Measurements from ENCODE around the gene ATP6V0E1.

ATP6V0E1 gene

GRCh38 chr5:172969921-172970320 lies 13.7 kb upstream of the ATP6V0E1 start:
- H3K79me2 ChIP-seq (ENCODE audit: control insufficient read depth, insufficient read depth, low read length, poor library complexity): no peaks in the 10 kb centered on the region
- H3K4ac ChIP-seq (ENCODE audit: low read depth, low read length): no peak overlapping the region
- H2BK5ac ChIP-seq (ENCODE audit: low read depth, low read length, poor library complexity): no peak overlapping the region
- no peaks in the 10 kb centered on the region for H3K79me1 ChIP-seq (ENCODE audit: low read length)
- no peak overlapping the region for H3K4me3 ChIP-seq (ENCODE audit: low read depth, low read length)
- no peaks in the 10 kb centered on the region for H3K27me3 ChIP-seq (ENCODE audit: insufficient read depth, low read length)
- H2BK12ac ChIP-seq (ENCODE audit: low read length): no peak overlapping the region
- no peak overlapping the region for H3K14ac ChIP-seq (ENCODE audit: low read length)
- no peak overlapping the region for H3K4me2 ChIP-seq (ENCODE audit: low read length)
- no peak overlapping the region for H2BK120ac ChIP-seq (ENCODE audit: insufficient read depth, low read length, poor library complexity)
- WGBS (ENCODE audit: extremely low coverage, insufficient coverage, insufficient read length): no CpG with 5 or more reads among the region's 2 CpGs
- no peak overlapping the region for H4K8ac ChIP-seq (ENCODE audit: low read depth, low read length)
- H3K18ac ChIP-seq (ENCODE audit: low read length): no peak overlapping the region
- H3K9ac ChIP-seq (ENCODE audit: low read length): no peak overlapping the region
- H2AK5ac ChIP-seq (ENCODE audit: low read length): no peak overlapping the region
- H4K12ac ChIP-seq (ENCODE audit: low read depth, low read length): no peak overlapping the region
- H3K9me3 ChIP-seq (ENCODE audit: insufficient read depth, low read depth, low read length): no peaks in the 10 kb centered on the region
- DNase-seq: no peak
- H3K4me1 ChIP-seq (ENCODE audit: control insufficient read depth in 1 of 2, insufficient read depth in 2 of 2, low read length in 2 of 2): no peaks in the 10 kb centered on the region
- no peak overlapping the region for H3K27ac ChIP-seq (ENCODE audit: low read depth, low read length)
- no peak overlapping the region for H2AFZ ChIP-seq (ENCODE audit: insufficient read depth, low read length, poor library complexity)
- no peak overlapping the region for H3K23ac ChIP-seq (ENCODE audit: low read length)
- H4K91ac ChIP-seq (ENCODE audit: low read depth, low read length): no peak overlapping the region
- peaks cover 6 to 14% of the 10 kb centered on the region in 2 experiments for H3K36me3 ChIP-seq (ENCODE audit: control insufficient read depth in 1 of 2, insufficient read depth in 2 of 2, low read length in 2 of 2)

GRCh38 chr5:172971482-172971881 lies 12.1 kb upstream of the ATP6V0E1 start:
- Histone ChIP-seq H3K4me3 (ENCODE audit: low read depth, low read length) (no peak overlapping the region), H4K91ac (ENCODE audit: low read depth, low read length) (no peak overlapping the region), H2BK12ac (ENCODE audit: low read length) (no peak overlapping the region), H2AFZ (ENCODE audit: insufficient read depth, low read length, poor library complexity) (no peak overlapping the region), H3K36me3 (ENCODE audit: control insufficient read depth in 1 of 2, insufficient read depth in 2 of 2, low read length in 2 of 2) (peaks cover 6 to 13% of the 10 kb centered on the region in 2 experiments), H3K79me1 (ENCODE audit: low read length) (no peaks in the 10 kb centered on the region), H3K9ac (ENCODE audit: low read length) (no peak overlapping the region), H3K4me2 (ENCODE audit: low read length) (no peak overlapping the region), H3K27ac (ENCODE audit: low read depth, low read length) (no peak overlapping the region), H3K9me3 (ENCODE audit: insufficient read depth, low read depth, low read length) (no peaks in the 10 kb centered on the region), H3K4ac (ENCODE audit: low read depth, low read length) (no peak overlapping the region), H4K8ac (ENCODE audit: low read depth, low read length) (no peak overlapping the region), H3K27me3 (ENCODE audit: insufficient read depth, low read length) (no peaks in the 10 kb centered on the region), H4K12ac (ENCODE audit: low read depth, low read length) (no peak overlapping the region), H2AK5ac (ENCODE audit: low read length) (no peak overlapping the region), H3K79me2 (ENCODE audit: control insufficient read depth, insufficient read depth, low read length, poor library complexity) (no peaks in the 10 kb centered on the region), H2BK5ac (ENCODE audit: low read depth, low read length, poor library complexity) (no peak overlapping the region), H3K4me1 (ENCODE audit: control insufficient read depth in 1 of 2, insufficient read depth in 2 of 2, low read length in 2 of 2) (no peaks in the 10 kb centered on the region), H3K14ac (ENCODE audit: low read length) (no peak overlapping the region), H3K18ac (ENCODE audit: low read length) (no peak overlapping the region), H3K23ac (ENCODE audit: low read length) (no peak overlapping the region), H2BK120ac (ENCODE audit: insufficient read depth, low read length, poor library complexity) (no peak overlapping the region)
- no peak for DNase-seq
- WGBS (ENCODE audit: extremely low coverage, insufficient coverage, insufficient read length): no CpG with 5 or more reads among the region's 3 CpGs

- Histone ChIP-seq H3K23ac (ENCODE audit: low read length) (no peak overlapping the region), H4K8ac (ENCODE audit: low read depth, low read length) (no peak overlapping the region), H2AK5ac (ENCODE audit: low read length) (no peak overlapping the region), H3K79me1 (ENCODE audit: low read length) (no peaks in the 10 kb centered on the region), H3K27me3 (ENCODE audit: insufficient read depth, low read length) (no peaks in the 10 kb centered on the region), H2BK5ac (ENCODE audit: low read depth, low read length, poor library complexity) (no peak overlapping the region), H3K27ac (ENCODE audit: low read depth, low read length) (no peak overlapping the region), H3K4me3 (ENCODE audit: low read depth, low read length) (no peak overlapping the region), H4K12ac (ENCODE audit: low read depth, low read length) (no peak overlapping the region), H3K9me3 (ENCODE audit: insufficient read depth, low read depth, low read length) (no peaks in the 10 kb centered on the region), H3K79me2 (ENCODE audit: control insufficient read depth, insufficient read depth, low read length, poor library complexity) (no peaks in the 10 kb centered on the region), H3K18ac (ENCODE audit: low read length) (no peak overlapping the region), H2BK120ac (ENCODE audit: insufficient read depth, low read length, poor library complexity) (no peak overlapping the region), H2AFZ (ENCODE audit: insufficient read depth, low read length, poor library complexity) (no peak overlapping the region), H3K4ac (ENCODE audit: low read depth, low read length) (no peak overlapping the region), H3K4me2 (ENCODE audit: low read length) (no peak overlapping the region), H3K36me3 (ENCODE audit: control insufficient read depth in 1 of 2, insufficient read depth in 2 of 2, low read length in 2 of 2) (peaks cover 6 to 13% of the 10 kb centered on the region in 2 experiments), H2BK12ac (ENCODE audit: low read length) (no peak overlapping the region), H3K14ac (ENCODE audit: low read length) (no peak overlapping the region), H3K4me1 (ENCODE audit: control insufficient read depth in 1 of 2, insufficient read depth in 2 of 2, low read length in 2 of 2) (no peaks in the 10 kb centered on the region), H4K91ac (ENCODE audit: low read depth, low read length) (no peak overlapping the region), H3K9ac (ENCODE audit: low read length) (no peak overlapping the region)
- no CpG with 5 or more reads among the region's 5 CpGs for WGBS (ENCODE audit: extremely low coverage, insufficient coverage, insufficient read length)
- no peak for DNase-seq
Observed at GRCh38 chr5:172972552-172972951, 11.0 kb upstream of the ATP6V0E1 start.

GRCh38 chr5:172973127-172973916 lies 10.2 kb upstream of the ATP6V0E1 start:
- Histone ChIP-seq H3K4me1 (ENCODE audit: control insufficient read depth in 1 of 2, insufficient read depth in 2 of 2, low read length in 2 of 2) (no peaks in the 10 kb centered on the region), H3K27ac (ENCODE audit: low read depth, low read length) (no peak overlapping the region), H3K36me3 (ENCODE audit: control insufficient read depth in 1 of 2, insufficient read depth in 2 of 2, low read length in 2 of 2) (peaks cover 5 to 11% of the 10 kb centered on the region in 2 experiments), H2AFZ (ENCODE audit: insufficient read depth, low read length, poor library complexity) (no peak overlapping the region), H4K91ac (ENCODE audit: low read depth, low read length) (no peak overlapping the region), H3K18ac (ENCODE audit: low read length) (no peak overlapping the region), H2AK5ac (ENCODE audit: low read length) (no peak overlapping the region), H4K12ac (ENCODE audit: low read depth, low read length) (no peak overlapping the region), H3K23ac (ENCODE audit: low read length) (no peak overlapping the region), H3K9ac (ENCODE audit: low read length) (no peak overlapping the region), H3K79me2 (ENCODE audit: control insufficient read depth, insufficient read depth, low read length, poor library complexity) (no peaks in the 10 kb centered on the region), H4K8ac (ENCODE audit: low read depth, low read length) (no peak overlapping the region), H2BK5ac (ENCODE audit: low read depth, low read length, poor library complexity) (no peak overlapping the region), H3K9me3 (ENCODE audit: insufficient read depth, low read depth, low read length) (no peaks in the 10 kb centered on the region), H3K4ac (ENCODE audit: low read depth, low read length) (no peak overlapping the region), H3K79me1 (ENCODE audit: low read length) (no peaks in the 10 kb centered on the region), H3K14ac (ENCODE audit: low read length) (no peak overlapping the region), H2BK120ac (ENCODE audit: insufficient read depth, low read length, poor library complexity) (no peak overlapping the region), H3K4me2 (ENCODE audit: low read length) (no peak overlapping the region), H3K27me3 (ENCODE audit: insufficient read depth, low read length) (no peaks in the 10 kb centered on the region), H2BK12ac (ENCODE audit: low read length) (no peak overlapping the region), H3K4me3 (ENCODE audit: low read depth, low read length) (no peak overlapping the region)
- no peak for DNase-seq
- WGBS (ENCODE audit: extremely low coverage, insufficient coverage, insufficient read length): no CpG with 5 or more reads among the region's 3 CpGs

All from trophoblast cell (in vitro differentiated cells and primary cell).